Measurements from ENCODE around the gene ST3GAL2. TPM values are rescaled to one million over a fixed set of nuclear protein-coding genes. Genes with fewer than 3 reads are reported as not detected.
"Not testable (repeated sequence)": the region's sequence is repeated elsewhere in the genome, so short reads cannot be mapped to it uniquely, and the experiment has no call there.

The ST3GAL2 gene
- total RNA-seq, 1 donor from 2014 or later, result 23.3 TPM

- TF ChIP-seq CTCF (conservative IDR thresholded peaks at IDR 0.05; ENCODE audit: low read depth, low read length), result no peak
- DNase-seq (ENCODE audit: low read depth), result no peak
- H3K4me3 ChIP-seq (ENCODE audit: low read depth, low read length), result no peak overlapping the region
Measured at GRCh38 chr16:70341600-70341999, 97.3 kb downstream of the ST3GAL2 start.

GRCh38 chr16:70337814-70338213, 101.1 kb downstream of the ST3GAL2 start:
- no peak overlapping the region for H3K4me3 ChIP-seq (ENCODE audit: low read depth, low read length)
- no peak for TF ChIP-seq CTCF (conservative IDR thresholded peaks at IDR 0.05; ENCODE audit: low read depth, low read length)
- DNase-seq (ENCODE audit: low read depth), result no peak

- not testable (repeated sequence) for H3K4me3 ChIP-seq (ENCODE audit: low read depth, low read length); DNase-seq (ENCODE audit: low read depth)
Measured at GRCh38 chr16:70332728-70333127, 106.2 kb downstream of the ST3GAL2 start.

GRCh38 chr16:70331588-70332358, 107.1 kb downstream of the ST3GAL2 start:
- peak; percentile 60 for TF ChIP-seq CTCF (conservative IDR thresholded peaks at IDR 0.05; ENCODE audit: low read depth, low read length)
- no peak for DNase-seq (ENCODE audit: low read depth)

GRCh38 chr16:70331091-70331490, 107.8 kb downstream of the ST3GAL2 start:
- H3K4me3 ChIP-seq (ENCODE audit: low read depth, low read length), result no peak overlapping the region
- no peak for DNase-seq (ENCODE audit: low read depth)
- no peak for TF ChIP-seq CTCF (conservative IDR thresholded peaks at IDR 0.05; ENCODE audit: low read depth, low read length)

More at GRCh38 chr16:70331588-70332358, 107.1 kb downstream of the ST3GAL2 start:
- H3K4me3 ChIP-seq (ENCODE audit: low read depth, low read length), result no peak overlapping the region

Other genes with a start within 250 kb of the ST3GAL2 start
- 28.9 and 29.3 TPM in 2 replicates for gene EXOSC6, start 187.2 kb downstream of the ST3GAL2 start, total RNA-seq
- 56.0 and 125 TPM in 2 replicates for gene AARS1, start 149.6 kb downstream of the ST3GAL2 start, total RNA-seq
- 20.9 and 46.1 TPM in 2 replicates for gene DDX19B, start 139.9 kb downstream of the ST3GAL2 start, total RNA-seq
- gene DDX19A, start 92.2 kb downstream of the ST3GAL2 start, total RNA-seq, result 31.8 and 45.1 TPM in 2 replicates
- 13.3 and 21.8 TPM in 2 replicates for gene FCSK, start 15.5 kb upstream of the ST3GAL2 start, total RNA-seq
- 49.5 and 57.6 TPM in 2 replicates for gene COG4, start 84.5 kb upstream of the ST3GAL2 start, total RNA-seq
- gene SF3B3, start 84.7 kb upstream of the ST3GAL2 start, total RNA-seq, result 65.9 and 168 TPM in 2 replicates
- gene IL34, start 207.5 kb upstream of the ST3GAL2 start, total RNA-seq, result 0.86 TPM in 1 of 2 replicates, not detected in the other
- gene MTSS2, start 247.0 kb upstream of the ST3GAL2 start, total RNA-seq, result 12.6 and 39.8 TPM in 2 replicates